Activated T-helper 1 cell treated with anti-CD3 and anti-CD28 coated beads, Interleukin-12 subunit alpha, Interleukin-12 subunit beta, Interleukin-2, Interleukin-4 antibody, amounts not matched to agents 30 ng/mL and 10 ng/mL and 1 ng/mL, durations not matched to agents 14 hours and 24 hours and 36 hours (primary cell): ENCODE measurements around the gene BMPER. TPM values are rescaled to one million over a fixed set of nuclear protein-coding genes. Genes with fewer than 3 reads are reported as not detected.

Source experiments
- DNase-seq: peaks from one replicate; pipeline ENCODE4 v3.0.0; 2021; ENCODE audit warnings: low spot score
- H3K27ac Mint-ChIP-seq: one replicate; pipeline ENCODE4 v1.8.0; 2021; ENCODE audit warnings: mild to moderate bottlenecking, mixed read lengths
- H3K27me3 Mint-ChIP-seq: one replicate; pipeline ENCODE4 v1.8.0; 2022; ENCODE audit warnings: mild to moderate bottlenecking, moderate library complexity, mixed read lengths; ENCODE audit not compliant: insufficient read depth
- H3K36me3 Mint-ChIP-seq: one replicate; pipeline ENCODE4 v1.8.0; 2021; ENCODE audit warnings: low read depth, mixed read lengths
- H3K4me1 Mint-ChIP-seq: one replicate; pipeline ENCODE4 v1.8.0; 2021; ENCODE audit warnings: low read depth, mixed read lengths
- H3K4me3 Mint-ChIP-seq: one replicate; pipeline ENCODE4 v1.8.0; 2021; ENCODE audit warnings: mild to moderate bottlenecking, moderate library complexity, mixed read lengths
- H3K9me3 Mint-ChIP-seq: one replicate; pipeline ENCODE4 v1.8.0; 2021; ENCODE audit warnings: mixed read lengths
- intact Hi-C: fragments of 100-400 bp; cut with micrococcal nuclease; formaldehyde crosslinking; loops from one replicate; pipeline ENCODE4 v1.15.1; 2024
- total RNA-seq: library from RNA; stranded (reverse); gene quantifications from 2 replicates; pipeline ENCODE4 v1.2.3, GENCODE V29; 2022

BMPER gene
- total RNA-seq, 1 donor from 2014 or later: not detected

DNA sequence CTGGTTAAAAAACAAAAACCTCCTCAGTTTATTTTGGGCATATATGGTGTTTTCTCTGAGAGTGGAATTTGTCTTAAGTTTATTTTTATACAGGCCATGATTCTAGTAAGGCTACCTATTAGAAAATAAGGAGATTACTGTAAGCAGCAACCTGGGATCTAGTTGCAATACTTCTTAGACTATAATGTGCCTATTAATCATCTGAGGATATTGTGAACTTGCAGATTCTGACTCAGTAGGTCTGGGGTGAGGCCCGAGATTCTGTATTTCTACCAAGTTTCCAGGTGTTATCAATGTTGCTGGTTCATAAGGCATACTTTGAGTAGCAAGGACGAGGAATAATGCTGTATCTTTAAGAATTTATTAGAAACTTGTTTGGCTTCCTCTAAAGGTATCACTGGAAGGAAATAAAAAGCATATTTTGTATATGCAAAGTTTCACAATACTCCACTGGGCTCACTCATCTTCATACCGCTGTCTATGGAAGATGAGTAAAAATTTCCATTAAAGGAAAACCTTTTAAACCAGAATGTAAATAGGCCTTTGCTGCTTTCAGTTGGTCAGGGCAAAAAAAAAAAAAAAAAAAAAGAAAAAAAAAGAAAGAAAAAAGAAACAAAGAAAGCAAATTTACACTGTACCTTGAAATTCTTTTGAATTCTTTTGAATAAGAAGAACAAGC lies 105.8 kb downstream of the BMPER start:
- DNase-seq: no peak
- Mint-ChIP-seq H3K27ac (no peak overlapping the region), H3K9me3 (no peaks in the 10 kb centered on the region), H3K4me3 (no peak overlapping the region), H3K27me3 (peaks cover 1% of the 10 kb centered on the region), H3K36me3 (no peaks in the 10 kb centered on the region), H3K4me1 (no peaks in the 10 kb centered on the region)
- intact Hi-C loops: no loop called here

DNA sequence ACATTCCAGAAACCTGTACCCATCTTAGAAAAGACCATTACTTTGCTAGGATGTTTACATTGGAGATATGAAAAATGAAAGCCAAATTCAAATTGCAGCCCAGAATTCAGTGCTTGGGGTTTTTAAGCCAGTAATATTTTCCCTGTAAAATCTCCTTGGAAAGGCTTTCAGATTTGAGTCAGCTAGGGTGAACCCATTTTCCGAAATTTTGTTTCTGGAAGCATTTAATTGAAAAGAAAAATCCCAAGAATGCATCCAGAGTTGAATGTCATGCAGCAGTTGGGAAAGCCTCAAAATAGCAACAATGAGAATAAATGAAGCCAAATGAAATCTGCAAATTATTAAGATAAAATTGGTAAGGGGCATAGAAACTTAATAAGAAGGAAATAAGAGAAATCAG lies 106.4 kb downstream of the BMPER start:
- no peak for DNase-seq
- intact Hi-C loops: no loop called here
- Mint-ChIP-seq H3K9me3 (no peaks in the 10 kb centered on the region), H3K27ac (no peak overlapping the region), H3K36me3 (no peaks in the 10 kb centered on the region), H3K27me3 (peaks cover 1% of the 10 kb centered on the region), H3K4me3 (no peak overlapping the region), H3K4me1 (no peaks in the 10 kb centered on the region)

- H3K27me3 Mint-ChIP-seq: peaks cover 1% of the 10 kb centered on the region
- no peak overlapping the region for H3K4me3 Mint-ChIP-seq
- intact Hi-C loops: no loop called here
- no peak for DNase-seq
- no peak overlapping the region for H3K27ac Mint-ChIP-seq
- no peaks in the 10 kb centered on the region for H3K9me3 Mint-ChIP-seq
- H3K36me3 Mint-ChIP-seq: no peaks in the 10 kb centered on the region
- H3K4me1 Mint-ChIP-seq: no peaks in the 10 kb centered on the region
Measured at GRCh38 chr7:34013421-34013820, 108.1 kb downstream of the BMPER start.

GRCh38 chr7:34015651-34016050 lies 110.3 kb downstream of the BMPER start:
- no peak overlapping the region for H3K4me3 Mint-ChIP-seq
- H3K27ac Mint-ChIP-seq: no peak overlapping the region
- intact Hi-C loops: no loop called here
- no peaks in the 10 kb centered on the region for H3K4me1 Mint-ChIP-seq
- no peaks in the 10 kb centered on the region for H3K9me3 Mint-ChIP-seq
- peaks cover 4% of the 10 kb centered on the region for H3K27me3 Mint-ChIP-seq
- no peaks in the 10 kb centered on the region for H3K36me3 Mint-ChIP-seq
- DNase-seq: no peak

DNA sequence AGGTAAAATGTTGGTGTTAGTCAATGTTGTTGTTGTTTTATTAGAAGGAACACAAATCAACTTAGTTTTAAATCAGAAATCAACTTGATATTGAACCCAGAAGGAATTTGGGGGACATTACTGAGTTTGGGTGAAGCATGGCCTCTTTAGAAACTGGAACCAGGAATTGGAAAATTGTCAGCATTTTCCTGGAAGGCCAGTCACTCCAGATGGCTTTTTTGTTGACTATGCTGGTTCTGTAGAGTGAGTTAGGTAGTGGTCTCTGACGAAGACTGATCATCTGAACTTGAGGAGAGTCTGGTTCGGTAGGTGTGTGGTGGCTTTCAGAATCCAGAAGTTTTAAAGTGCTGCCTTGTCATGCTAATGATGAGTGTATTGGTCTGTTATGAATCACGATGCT lies 111.5 kb downstream of the BMPER start:
- Mint-ChIP-seq H3K9me3 (no peaks in the 10 kb centered on the region), H3K36me3 (no peaks in the 10 kb centered on the region)

GRCh38 chr7:34019301-34019790 lies 114.0 kb downstream of the BMPER start:
- intact Hi-C loops: no loop called here
- Mint-ChIP-seq H3K4me1 (no peaks in the 10 kb centered on the region), H3K27ac (no peak overlapping the region), H3K9me3 (no peaks in the 10 kb centered on the region), H3K4me3 (no peak overlapping the region), H3K27me3 (peaks cover 4% of the 10 kb centered on the region), H3K36me3 (no peaks in the 10 kb centered on the region)
- DNase-seq: no peak

More for the DNA sequence above, 111.5 kb downstream of the BMPER start:
- Mint-ChIP-seq H3K4me3 (no peak overlapping the region), H3K4me1 (no peaks in the 10 kb centered on the region), H3K27ac (no peak overlapping the region), H3K27me3 (peaks cover 4% of the 10 kb centered on the region)
- DNase-seq: no peak
- intact Hi-C loops: no loop called here

DNA sequence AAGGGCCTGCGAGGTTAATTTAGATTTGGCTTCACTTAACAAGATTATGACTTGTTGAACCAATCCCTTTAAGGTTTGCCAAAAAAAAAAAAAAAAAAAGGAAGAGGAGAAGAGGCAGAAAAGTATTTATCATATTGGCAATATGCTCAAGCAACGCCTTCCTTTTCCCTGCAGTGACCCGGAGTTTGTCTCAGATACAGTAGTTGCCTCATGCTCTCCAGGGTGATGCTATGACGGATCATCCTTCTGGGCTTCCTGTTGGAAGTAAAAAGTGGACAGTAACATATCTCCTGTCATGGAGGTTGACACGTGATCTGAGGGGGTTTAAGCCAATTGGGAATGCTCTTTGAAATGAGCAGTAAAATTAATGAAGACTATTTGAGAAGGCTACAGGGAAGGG lies 117.3 kb downstream of the BMPER start:
- no peak for DNase-seq
- Mint-ChIP-seq H3K27ac (no peak overlapping the region), H3K4me3 (no peak overlapping the region), H3K9me3 (no peaks in the 10 kb centered on the region), H3K4me1 (no peaks in the 10 kb centered on the region), H3K27me3 (peaks cover 3% of the 10 kb centered on the region), H3K36me3 (no peaks in the 10 kb centered on the region)
- intact Hi-C loops: no loop called here

- Mint-ChIP-seq H3K4me1 (no peaks in the 10 kb centered on the region), H3K36me3 (no peaks in the 10 kb centered on the region), H3K27ac (no peak overlapping the region), H3K9me3 (no peaks in the 10 kb centered on the region), H3K27me3 (no peaks in the 10 kb centered on the region), H3K4me3 (no peak overlapping the region)
- intact Hi-C loops: no loop called here
- DNase-seq: no peak
Measured at GRCh38 chr7:34025600-34025999, 120.3 kb downstream of the BMPER start.

GRCh38 chr7:34026481-34027190 lies 121.3 kb downstream of the BMPER start:
- H3K4me1 Mint-ChIP-seq: no peaks in the 10 kb centered on the region
- H3K36me3 Mint-ChIP-seq: no peaks in the 10 kb centered on the region
- no peaks in the 10 kb centered on the region for H3K9me3 Mint-ChIP-seq
- DNase-seq: no peak
- intact Hi-C loops: no loop called here
- H3K4me3 Mint-ChIP-seq: no peak overlapping the region
- H3K27me3 Mint-ChIP-seq: no peaks in the 10 kb centered on the region
- H3K27ac Mint-ChIP-seq: no peak overlapping the region

- Mint-ChIP-seq H3K27me3 (no peaks in the 10 kb centered on the region), H3K36me3 (no peaks in the 10 kb centered on the region), H3K4me3 (no peak overlapping the region), H3K27ac (no peak overlapping the region), H3K9me3 (no peaks in the 10 kb centered on the region), H3K4me1 (no peaks in the 10 kb centered on the region)
- no peak for DNase-seq
- intact Hi-C loops: no loop called here
Measured at GRCh38 chr7:34031156-34031555, 125.8 kb downstream of the BMPER start.

DNA sequence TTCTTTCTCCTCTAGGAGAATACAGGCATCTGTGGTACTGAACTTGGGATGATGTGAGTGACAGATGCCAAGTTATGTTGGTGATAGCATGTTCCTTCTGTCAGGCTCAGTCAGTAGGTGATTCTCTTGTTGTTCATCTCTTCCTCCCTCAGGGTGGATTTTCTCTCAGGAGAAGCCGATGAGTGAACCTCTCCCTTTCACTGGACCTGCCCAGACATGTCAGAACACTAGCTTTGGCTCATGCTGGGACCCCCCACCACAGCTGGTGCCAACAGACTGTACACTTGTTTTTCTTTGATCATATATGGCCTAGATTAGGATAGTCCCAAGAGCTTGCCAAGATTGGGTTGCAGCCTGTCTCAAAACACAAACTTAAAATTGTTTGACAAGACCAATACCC lies 129.4 kb downstream of the BMPER start:
- intact Hi-C loops: no loop called here
- DNase-seq: no peak

GRCh38 chr7:34036051-34036920 lies 130.9 kb downstream of the BMPER start:
- Mint-ChIP-seq H3K4me3 (no peak overlapping the region), H3K9me3 (no peaks in the 10 kb centered on the region), H3K27ac (no peak overlapping the region), H3K27me3 (no peaks in the 10 kb centered on the region), H3K4me1 (no peaks in the 10 kb centered on the region), H3K36me3 (no peaks in the 10 kb centered on the region)
- DNase-seq: no peak
- intact Hi-C loops: no loop called here

More for the DNA sequence above, 129.4 kb downstream of the BMPER start:
- Mint-ChIP-seq H3K27me3 (no peaks in the 10 kb centered on the region), H3K27ac (no peak overlapping the region), H3K4me1 (no peaks in the 10 kb centered on the region), H3K36me3 (no peaks in the 10 kb centered on the region), H3K9me3 (no peaks in the 10 kb centered on the region), H3K4me3 (no peak overlapping the region)
